Osteoblast (primary cell): ENCODE results near the gene ITGB4. TPM values are rescaled to one million over a fixed set of nuclear protein-coding genes. Genes with fewer than 3 reads are reported as not detected.

Source experiments
- DNase-seq: peaks from one replicate; pipeline ENCODE4 v3.0.0; 2011; ENCODE audit warnings: low spot score, mixed read lengths; ENCODE audit not compliant: insufficient read length; ENCODE audit errors: missing footprints
- H2AFZ ChIP-seq: 2 replicates; pipeline ENCODE4 v1.6.0; 2011; ENCODE audit warnings: mild to moderate bottlenecking, low read length
- H3K27ac ChIP-seq: 2 replicates; pipeline ENCODE4 v1.5.1; 2011; ENCODE audit warnings: mild to moderate bottlenecking, low read depth, low read length, moderate library complexity
- H3K27me3 ChIP-seq: 2 replicates; pipeline ENCODE4 v1.6.0; 2012; ENCODE audit warnings: mild to moderate bottlenecking, control low read depth, inconsistent platforms, low read length, moderate library complexity; ENCODE audit not compliant: insufficient read depth
- H3K36me3 ChIP-seq: 2 replicates; pipeline ENCODE4 v1.5.1; 2011; ENCODE audit warnings: mild to moderate bottlenecking, low read length, control low read depth, moderate library complexity; ENCODE audit not compliant: insufficient read depth
- H3K4me1 ChIP-seq: 2 replicates; pipeline ENCODE4 v1.5.1; 2011; ENCODE audit warnings: mild to moderate bottlenecking, low read length, control low read depth, moderate library complexity; ENCODE audit not compliant: insufficient read depth
- H3K4me2 ChIP-seq: 2 replicates; pipeline ENCODE4 v1.6.0; 2011; ENCODE audit warnings: mild to moderate bottlenecking, low read length; ENCODE audit not compliant: insufficient read depth
- H3K4me3 ChIP-seq: fragments of 200-600 bp; sonication (generic); 3 replicates; pipeline ENCODE4 v1.5.1; 2012; ENCODE audit warnings: mild to moderate bottlenecking, low read length, inconsistent platforms; ENCODE audit not compliant: insufficient read depth
- H3K79me2 ChIP-seq: 2 replicates; pipeline ENCODE4 v1.6.0; 2012; ENCODE audit warnings: mild to moderate bottlenecking, low read length, control low read depth, inconsistent platforms; ENCODE audit not compliant: insufficient read depth
- H3K9me3 ChIP-seq: 2 replicates; pipeline ENCODE4 v1.5.1; 2011; ENCODE audit warnings: low read depth, low read length, control low read depth
- H4K20me1 ChIP-seq: 2 replicates; pipeline ENCODE4 v1.6.0; 2012; ENCODE audit warnings: mild to moderate bottlenecking, low read length, control low read depth; ENCODE audit not compliant: insufficient read depth
- CTCF ChIP-seq: IDR thresholded peaks from 2 replicates; pipeline ENCODE4 v1.5.1; 2011; ENCODE audit warnings: mild to moderate bottlenecking, low read depth, low read length, moderate library complexity; ENCODE audit errors: extremely low read depth
- total RNA-seq: library from RNA; depleted of rRNA; stranded (reverse); fragments of >200 nt; gene quantifications from 2 replicates; pipeline ENCODE4 v1.2.3, GENCODE V29; 2012

ITGB4 gene
- total RNA-seq, 1 donor: 0.36 TPM

GRCh38 chr17:75773121-75773807 lies 52.0 kb downstream of the ITGB4 start:
- DNase-seq: peak; percentile 39
- H2AFZ ChIP-seq: no peak overlapping the region
- no peaks in the 10 kb centered on the region for H3K9me3 ChIP-seq
- peaks cover 8% of the 10 kb centered on the region for H3K79me2 ChIP-seq
- no peak overlapping the region for H3K27ac ChIP-seq
- H3K4me3 ChIP-seq: no peak overlapping the region
- TF ChIP-seq CTCF: peak; percentile 15
- no peaks in the 10 kb centered on the region for H3K27me3 ChIP-seq
- peaks cover 19% of the 10 kb centered on the region for H3K36me3 ChIP-seq
- peaks cover 25% of the 10 kb centered on the region for H4K20me1 ChIP-seq
- H3K4me1 ChIP-seq: peaks cover 12% of the 10 kb centered on the region
- no peak overlapping the region for H3K4me2 ChIP-seq

GRCh38 chr17:75773808-75774470 lies 52.7 kb downstream of the ITGB4 start:
- Histone ChIP-seq H3K4me1 (peaks cover 12% of the 10 kb centered on the region), H3K36me3 (peaks cover 26% of the 10 kb centered on the region), H3K79me2 (peaks cover 15% of the 10 kb centered on the region), H3K4me3 (no peak overlapping the region), H3K27ac (no peak overlapping the region), H3K27me3 (no peaks in the 10 kb centered on the region), H3K4me2 (no peak overlapping the region), H3K9me3 (no peaks in the 10 kb centered on the region), H2AFZ (no peak overlapping the region), H4K20me1 (peaks cover 32% of the 10 kb centered on the region)
- no peak for TF ChIP-seq CTCF
- DNase-seq: peak; percentile 72

GRCh38 chr17:75774471-75774990 lies 53.3 kb downstream of the ITGB4 start:
- H3K27ac ChIP-seq: no peak overlapping the region
- DNase-seq: peak; percentile 74
- no peak overlapping the region for H3K4me3 ChIP-seq
- no peak overlapping the region for H2AFZ ChIP-seq
- H3K79me2 ChIP-seq: peaks cover 17% of the 10 kb centered on the region
- peaks cover 26% of the 10 kb centered on the region for H3K36me3 ChIP-seq
- H3K4me2 ChIP-seq: no peak overlapping the region
- H4K20me1 ChIP-seq: peaks cover 32% of the 10 kb centered on the region
- TF ChIP-seq CTCF: no peak
- no peaks in the 10 kb centered on the region for H3K27me3 ChIP-seq
- no peaks in the 10 kb centered on the region for H3K9me3 ChIP-seq
- peaks cover 12% of the 10 kb centered on the region for H3K4me1 ChIP-seq
